HG03066 (cell line): ENCODE results near the gene ABLIM2.

Experiments
- ATAC-seq: cut with Tn5 transposase; IDR thresholded peaks from one replicate; pipeline ENCODE4 v1.9.1; 2021; ENCODE audit warnings: low read depth; ENCODE audit not compliant: unreplicated experiment

The ABLIM2 gene

DNA sequence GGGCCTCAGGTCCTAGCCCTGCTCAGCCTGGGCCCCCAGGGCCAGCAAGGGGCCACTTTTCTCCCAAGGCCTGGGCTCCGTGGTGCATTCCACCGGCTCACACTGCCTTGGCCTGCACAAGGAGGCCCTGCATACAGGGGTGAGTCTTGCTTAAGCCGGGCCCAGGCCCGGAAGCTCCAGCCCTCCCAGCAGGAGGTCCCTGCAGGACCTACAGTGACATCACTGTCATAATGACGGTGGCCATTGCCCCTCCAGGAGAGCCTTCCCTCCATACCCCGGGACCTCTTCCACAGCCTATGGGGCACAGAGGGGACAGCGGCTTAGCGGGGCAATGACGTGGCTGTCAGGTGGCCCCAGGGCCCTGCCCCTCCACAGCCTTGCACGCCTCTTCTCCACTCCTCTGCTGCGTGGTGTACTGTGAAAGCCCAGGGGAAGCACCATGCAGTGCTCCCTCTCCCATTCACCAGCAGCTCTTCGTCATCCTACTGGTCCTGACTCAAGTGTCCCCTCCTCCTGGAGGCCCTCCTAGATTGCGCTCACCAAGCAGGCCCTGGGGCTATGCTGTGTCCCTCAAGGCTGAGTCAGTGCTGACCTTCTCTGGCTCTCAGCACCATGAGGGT, 186.6 kb downstream of the ABLIM2 start:
- ATAC-seq = no peak

DNA sequence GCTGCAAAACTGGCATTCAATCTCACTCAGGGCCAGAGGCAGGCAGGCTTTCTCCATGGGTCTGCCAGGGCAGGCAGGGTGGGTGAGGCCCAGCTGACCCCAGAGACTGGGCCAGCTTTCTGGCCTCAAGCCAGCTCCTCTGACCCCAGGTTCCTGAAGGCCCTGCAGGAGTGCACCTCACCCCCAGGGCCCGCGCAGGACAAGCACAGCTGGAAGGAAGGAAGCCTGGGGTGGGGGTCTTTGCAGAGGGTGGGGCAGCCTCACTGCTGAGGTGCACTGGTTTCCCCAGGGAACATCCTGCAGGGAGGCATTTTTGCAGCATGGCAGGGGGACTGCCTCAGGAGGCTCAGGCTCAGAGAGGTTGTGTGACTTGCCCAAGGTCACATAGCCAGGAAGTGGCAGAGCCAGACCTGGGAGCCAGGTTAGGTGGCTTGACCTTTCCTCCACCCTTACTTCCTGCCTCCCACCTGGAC, 187.4 kb downstream of the ABLIM2 start:
- ATAC-seq = no peak

- no peak for ATAC-seq
Observed at GRCh38 chr4:7970361-7970946, 188.2 kb downstream of the ABLIM2 start.

DNA sequence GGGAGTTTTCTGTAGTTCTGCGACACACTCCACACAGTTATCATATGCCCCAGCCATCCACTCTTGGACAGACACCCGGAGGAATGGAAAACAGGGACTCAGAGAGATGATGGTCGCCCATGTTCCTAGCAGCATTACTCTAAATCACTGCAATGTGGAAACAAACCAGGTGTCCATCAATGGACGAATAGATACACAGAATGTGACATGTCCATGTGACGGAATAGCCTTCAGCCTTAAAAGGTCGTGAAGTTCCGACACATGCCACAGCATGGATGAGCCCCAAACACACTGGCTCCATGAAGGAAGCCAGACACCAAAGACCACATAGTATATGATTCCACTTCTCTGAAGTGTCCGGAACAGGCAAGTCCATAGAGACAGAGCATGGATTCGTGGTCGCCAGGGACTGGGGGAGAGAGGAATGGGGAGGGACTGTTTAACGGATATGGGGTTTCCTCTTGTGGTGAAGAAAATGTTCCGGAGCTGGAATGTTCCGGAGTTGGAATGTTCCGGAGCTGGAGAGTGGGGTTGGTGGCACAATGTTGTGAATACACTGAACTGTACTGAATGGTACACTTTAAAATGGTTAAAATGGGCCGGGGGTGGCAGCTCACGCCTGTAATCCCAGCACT, 190.2 kb downstream of the ABLIM2 start:
- ATAC-seq = no peak

GRCh38 chr4:7967501-7968261, 190.9 kb downstream of the ABLIM2 start:
- no peak for ATAC-seq

- no peak for ATAC-seq
Observed at GRCh38 chr4:7967063-7967440, 191.6 kb downstream of the ABLIM2 start.

DNA sequence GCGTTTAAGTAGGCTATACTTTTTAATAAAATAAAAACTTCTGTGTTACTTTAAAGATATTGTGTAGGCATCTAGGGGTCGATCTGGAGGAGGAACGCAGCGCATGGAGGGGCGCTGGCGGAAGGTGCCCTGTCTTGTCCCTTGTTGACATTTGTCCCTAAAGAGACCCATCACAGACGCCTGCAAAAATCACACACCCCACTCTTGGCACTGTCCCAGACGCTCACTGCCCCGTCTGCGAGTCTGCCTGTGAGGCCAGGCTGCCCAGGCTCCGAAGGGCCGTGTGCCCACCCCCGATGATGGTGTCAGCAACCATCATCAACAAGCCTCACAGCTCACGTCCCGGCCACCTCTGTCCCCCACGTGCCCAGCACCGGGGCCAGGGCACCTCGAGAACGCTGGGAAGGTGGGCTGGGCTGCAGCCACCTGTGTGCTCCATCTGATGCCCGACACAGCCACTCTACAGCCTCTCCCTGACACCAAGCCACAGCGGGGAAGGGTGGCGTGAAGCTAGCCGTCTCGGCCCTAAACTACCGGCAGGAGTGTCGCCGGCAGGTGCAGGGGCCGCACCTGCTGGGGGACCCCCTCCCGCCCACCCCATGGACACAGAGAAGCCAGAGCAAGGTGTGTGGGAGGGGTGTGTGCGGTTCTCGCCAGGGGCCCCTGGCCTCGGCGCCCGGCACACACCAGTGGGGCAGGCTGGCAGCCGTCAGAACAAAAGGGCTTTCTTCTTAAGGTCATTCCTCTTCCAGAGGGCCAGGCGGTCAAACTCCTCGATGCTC, 192.1 kb downstream of the ABLIM2 start:
- ATAC-seq = no peak

DNA sequence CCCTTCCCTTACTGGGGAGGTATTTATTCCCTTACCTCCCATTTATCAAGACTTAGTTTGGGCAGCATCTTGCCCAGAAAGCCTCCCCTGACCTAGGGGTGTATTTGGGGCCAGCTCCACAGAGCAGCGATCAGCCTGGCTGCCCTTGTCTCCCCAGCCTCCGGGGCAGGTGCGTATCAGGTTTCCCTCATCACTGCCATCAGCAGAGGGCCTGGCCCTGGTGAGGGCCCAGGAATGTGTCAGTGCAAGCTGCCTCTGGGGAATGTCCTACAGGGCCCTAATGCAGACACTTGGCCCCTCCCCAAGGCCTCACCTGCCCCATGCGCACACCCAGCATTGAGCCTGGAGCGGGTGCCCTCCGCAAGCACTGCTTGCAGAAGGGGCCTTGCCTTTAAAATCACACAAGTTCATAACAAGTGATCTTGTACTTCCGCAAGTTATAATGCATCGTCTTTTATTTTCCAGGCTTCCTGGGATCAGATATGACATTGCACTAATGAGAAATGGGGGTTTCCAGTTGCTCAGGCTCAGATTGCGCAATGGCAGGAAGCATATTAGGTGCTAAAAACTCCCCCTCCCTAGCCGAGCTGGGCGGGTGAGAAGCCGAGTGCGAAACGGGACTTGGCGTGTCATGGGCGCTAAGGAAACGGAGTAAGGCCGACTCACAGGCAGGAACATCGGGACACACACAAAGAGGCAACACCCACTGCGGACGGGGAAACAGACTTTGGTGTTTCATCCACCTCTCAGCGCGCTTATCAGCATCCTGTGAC, 193.5 kb downstream of the ABLIM2 start:
- ATAC-seq = no peak

- no peak for ATAC-seq
Observed at GRCh38 chr4:7964459-7964858, 194.2 kb downstream of the ABLIM2 start.

DNA sequence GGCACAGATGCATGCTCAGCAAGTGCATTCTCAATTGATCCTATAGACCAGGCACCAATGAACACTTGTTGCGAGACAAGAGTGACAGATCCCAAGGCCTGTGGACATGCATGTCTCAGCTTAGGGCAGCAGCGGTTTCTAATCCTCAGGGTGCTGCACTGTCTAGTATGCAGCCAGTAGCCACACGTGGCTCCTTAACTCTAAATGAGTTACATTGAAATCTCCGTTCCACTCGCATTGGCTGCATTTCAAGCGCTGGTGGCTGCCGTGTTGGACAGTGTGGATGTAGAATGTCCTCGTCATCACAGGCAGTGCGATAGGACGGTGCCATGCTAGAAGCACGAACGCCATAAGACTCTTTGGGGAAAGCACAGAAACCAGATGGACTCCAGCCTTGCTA, 194.9 kb downstream of the ABLIM2 start:
- ATAC-seq = no peak

DNA sequence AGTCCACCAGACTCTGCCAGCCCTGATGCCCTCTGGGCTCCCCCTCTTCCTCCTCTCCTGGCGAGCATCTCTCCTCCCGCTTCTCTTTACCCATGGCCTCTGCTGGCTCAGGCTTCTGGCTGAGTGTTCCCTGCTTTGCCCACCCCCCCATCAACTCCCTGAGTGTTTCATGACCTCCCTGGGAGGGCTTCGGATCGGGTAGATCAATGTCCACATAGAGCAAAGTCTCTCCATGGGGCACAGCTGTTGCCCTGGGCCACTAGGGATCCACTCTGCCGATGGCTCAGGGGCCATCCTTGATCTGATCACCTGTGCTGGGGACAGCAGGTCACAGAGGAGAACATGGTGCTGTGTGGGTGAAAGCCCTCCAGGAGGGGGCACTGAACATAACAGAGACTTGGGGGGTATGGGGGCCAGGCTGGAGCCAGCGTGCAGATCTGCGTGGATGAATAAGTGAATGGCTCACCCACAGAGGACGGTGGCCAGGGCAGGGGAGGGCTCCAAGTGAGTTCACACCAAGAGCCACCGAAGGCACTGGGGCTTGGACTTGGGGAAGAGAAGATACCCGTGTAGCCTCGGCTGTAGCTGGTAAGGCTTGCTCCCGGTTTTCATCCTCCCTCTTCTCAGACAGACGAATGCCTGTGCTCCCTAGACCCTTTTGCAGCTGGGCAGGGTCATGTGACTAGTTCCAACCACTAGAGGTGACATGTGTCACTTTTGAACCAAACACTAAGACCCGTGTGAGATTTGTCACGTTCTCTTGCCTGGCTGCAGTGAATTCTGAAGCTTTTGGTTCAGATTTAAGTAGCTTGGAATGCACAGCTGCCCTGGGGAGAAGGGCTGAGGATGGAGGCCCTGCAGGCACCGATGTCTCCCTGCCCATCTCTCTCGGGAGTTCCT, 195.8 kb downstream of the ABLIM2 start:
- no peak for ATAC-seq

DNA sequence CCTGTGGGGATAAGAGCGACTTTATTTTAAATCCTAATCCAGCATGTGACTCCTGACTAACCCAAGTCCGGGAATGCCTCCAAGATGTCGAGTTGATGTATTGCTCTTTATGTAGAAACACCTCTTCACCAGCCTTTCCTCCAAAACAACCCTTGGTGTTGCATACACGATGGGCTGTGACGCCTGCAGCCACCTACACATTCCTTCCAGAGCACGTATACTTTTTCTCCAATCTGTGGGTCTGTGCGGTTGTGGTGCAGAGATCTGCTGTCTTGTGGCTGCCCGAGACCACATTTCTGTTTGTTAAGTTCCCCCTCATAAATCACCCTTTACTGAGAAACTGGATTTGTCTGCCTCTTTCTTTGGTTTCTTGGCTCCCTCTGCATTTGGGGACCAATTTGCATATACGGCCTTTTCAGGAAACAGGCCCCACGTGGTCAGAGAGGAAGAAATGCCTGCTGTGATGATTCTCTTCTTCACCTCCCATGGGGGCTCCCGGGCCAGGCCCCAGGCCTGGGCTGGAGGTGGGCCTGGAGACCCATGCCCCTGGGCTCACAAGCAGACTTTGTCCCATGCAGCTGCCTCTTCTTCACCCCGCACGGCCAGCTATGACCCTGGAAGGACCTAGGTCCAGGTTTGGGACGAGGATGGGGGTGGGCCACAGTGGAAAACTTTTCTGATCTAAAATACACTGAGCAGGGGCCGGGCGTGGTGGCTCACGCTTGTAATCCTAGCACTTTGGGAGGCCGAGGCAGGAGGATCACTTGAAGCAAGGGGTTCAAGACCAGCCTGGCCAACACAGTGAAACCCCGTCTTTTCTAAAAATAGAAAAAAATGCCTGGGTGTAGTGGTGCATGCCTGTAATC, 197.6 kb downstream of the ABLIM2 start:
- ATAC-seq = peak; percentile 61

DNA sequence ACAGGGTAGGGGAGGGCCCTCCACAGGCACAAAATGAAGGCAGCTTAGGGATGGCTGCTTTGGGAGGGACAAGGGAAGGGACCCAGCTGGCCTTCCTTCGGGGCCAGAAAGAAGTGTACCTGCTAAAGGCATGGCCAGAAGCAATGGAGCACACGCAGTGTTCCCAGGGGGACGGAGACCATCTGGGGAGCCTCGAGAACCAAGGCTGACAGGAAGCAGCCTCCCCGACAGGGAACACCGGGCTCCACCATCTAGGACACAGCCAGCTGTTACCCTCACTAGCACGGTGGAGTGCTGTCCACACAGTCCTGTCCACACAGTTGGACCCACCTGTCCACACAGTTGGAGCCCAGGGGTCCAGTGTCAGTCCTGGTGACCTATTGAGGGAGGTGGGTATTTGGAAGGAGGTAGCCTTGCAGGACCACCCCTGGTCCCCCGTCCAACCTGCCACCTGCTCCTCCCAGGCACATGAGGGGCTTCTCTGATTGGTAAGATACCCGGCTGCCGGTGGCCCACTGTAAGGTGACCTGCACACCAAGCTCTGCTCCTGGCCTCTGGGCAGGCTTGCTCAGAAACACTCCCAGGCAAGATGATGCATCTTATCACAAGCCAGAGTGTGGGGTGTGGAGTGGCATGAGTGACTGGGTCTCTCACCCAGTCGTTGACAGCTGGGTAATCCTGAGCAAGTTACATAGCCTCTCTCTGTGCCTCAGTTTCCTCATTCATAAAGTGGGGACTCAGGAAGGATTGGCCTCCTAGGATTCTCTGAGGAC, 198.4 kb downstream of the ABLIM2 start:
- ATAC-seq = no peak

- ATAC-seq = no peak
Observed at GRCh38 chr4:7959078-7959477, 199.5 kb downstream of the ABLIM2 start.

DNA sequence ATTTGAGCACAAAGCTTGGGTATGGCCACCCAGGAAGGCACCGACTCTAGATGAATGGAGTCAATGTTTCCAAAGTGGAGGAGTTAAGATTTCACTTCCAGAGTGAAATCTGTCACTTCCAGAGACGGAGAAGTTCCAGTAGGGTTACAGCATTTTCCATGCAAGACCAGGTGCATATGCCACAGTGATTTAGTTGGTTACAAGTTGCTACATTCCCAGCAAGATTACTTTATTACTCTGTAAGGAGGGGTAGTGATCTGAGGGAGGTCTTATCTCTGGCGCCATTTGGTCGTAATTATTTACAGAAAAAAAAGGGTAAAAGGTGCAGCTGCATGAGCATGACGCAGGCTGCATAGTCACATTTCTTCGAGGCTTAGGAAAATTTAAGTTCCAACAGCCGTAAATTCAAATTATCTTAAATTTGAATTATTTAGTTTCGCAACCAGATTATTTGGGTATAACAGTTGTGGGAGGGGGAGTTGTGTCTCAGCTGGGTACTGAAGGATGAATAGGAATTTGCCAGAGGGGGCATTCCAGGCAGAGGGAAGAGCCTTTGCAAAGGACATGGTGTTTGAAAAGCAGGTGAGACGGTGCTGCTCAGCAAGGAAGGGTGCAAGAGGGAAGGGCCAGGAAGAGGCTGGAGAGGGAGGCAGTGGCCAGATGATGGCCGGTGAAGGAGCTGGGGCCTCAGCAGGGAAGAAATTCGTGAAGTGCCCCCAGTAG, 201.5 kb downstream of the ABLIM2 start:
- no peak for ATAC-seq

DNA sequence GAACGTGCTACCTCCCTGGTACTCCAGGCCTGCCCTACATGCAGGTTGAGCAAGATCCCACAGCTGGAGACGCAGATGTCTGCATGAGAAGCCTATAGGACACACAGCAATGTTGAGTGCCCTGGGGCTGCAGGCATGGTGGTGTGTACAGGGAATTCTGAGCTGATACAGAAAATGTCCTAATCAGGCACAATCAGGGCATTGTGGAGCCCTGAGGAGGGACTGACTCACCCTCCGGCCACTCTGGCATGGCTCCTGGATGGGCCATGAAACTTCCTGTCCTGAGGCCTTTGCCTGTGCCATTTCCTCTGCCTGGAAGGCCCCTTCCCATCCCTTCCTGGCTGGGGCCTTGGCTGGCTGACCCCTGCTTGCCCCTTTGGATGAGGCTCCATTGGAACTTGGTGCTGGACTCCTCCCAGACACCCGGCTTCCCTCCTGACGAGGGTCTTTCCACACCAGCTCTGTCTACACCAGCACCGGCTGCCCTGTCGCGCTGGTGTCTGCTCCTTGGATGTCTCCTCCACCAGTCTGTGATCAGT, 202.3 kb downstream of the ABLIM2 start:
- no peak for ATAC-seq
